Neutrophil (primary cell): ENCODE measurements around the gene FBN2.

Source experiments
- H3K27ac ChIP-seq: fragments of 200-600 bp; sonication (generic); 2 replicates; pipeline ENCODE4 v1.5.1; 2016; ENCODE audit warnings: mild to moderate bottlenecking, moderate library complexity
- H3K27me3 ChIP-seq: fragments of 200-600 bp; sonication (generic); 2 replicates; pipeline ENCODE4 v1.6.0; 2016; ENCODE audit warnings: mild to moderate bottlenecking
- H3K36me3 ChIP-seq: fragments of 200-600 bp; sonication (generic); 2 replicates; pipeline ENCODE4 v1.5.1; 2017
- H3K4me1 ChIP-seq, 2 experiments: fragments of 200-600 bp in 1 of 2; sonication (generic) in 1 of 2; 1 replicate in 1 of 2; 2 replicates in 1 of 2; pipeline versions ENCODE4 v1.5.1 to v1.6.1; 2013 to 2016; ENCODE audit warnings: low read depth in 1 of 2, low read length in 1 of 2, mild to moderate bottlenecking in 1 of 2, moderate library complexity in 1 of 2; ENCODE audit not compliant: control insufficient read depth in 1 of 2, insufficient read depth in 1 of 2
- H3K4me3 ChIP-seq, 2 experiments: fragments of 200-600 bp in 1 of 2; sonication (generic) in 1 of 2; 1 replicate in 1 of 2; 2 replicates in 1 of 2; pipeline ENCODE4 v1.5.1; 2013 to 2016; ENCODE audit warnings: low read depth in 1 of 2, low read length in 1 of 2, mild to moderate bottlenecking in 1 of 2, moderate library complexity in 1 of 2
- H3K9me3 ChIP-seq: fragments of 200-600 bp; sonication (generic); 2 replicates; pipeline ENCODE4 v1.5.1; 2016
- TF ChIP-seq, protein P1 (sequence below): fragments of 200-600 bp; sonication (generic); IDR thresholded peaks from 2 replicates; pipeline ENCODE4 v1.5.1; 2016; ENCODE audit warnings: antibody characterized with exemption

Gene FBN2

DNA sequence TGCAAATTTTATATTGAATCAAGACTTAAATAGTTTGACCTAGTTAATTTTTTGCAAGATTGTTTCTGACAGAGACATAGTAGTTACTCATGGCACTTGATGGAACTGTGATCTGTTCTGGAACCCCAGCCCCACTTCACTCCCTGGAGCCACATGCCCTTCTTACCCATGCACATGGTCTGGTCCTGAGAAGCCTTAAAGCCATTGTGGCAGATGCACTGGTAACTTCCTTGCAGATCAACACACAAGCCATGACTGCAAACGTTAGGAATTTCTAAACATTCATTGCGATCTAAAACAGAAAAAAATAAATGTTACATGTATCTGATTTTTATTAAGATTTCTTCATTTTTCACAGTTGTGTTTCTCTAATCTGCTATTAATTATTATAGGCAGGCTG lies 233.3 kb downstream of the FBN2 start:
- TF ChIP-seq, protein P1, sequence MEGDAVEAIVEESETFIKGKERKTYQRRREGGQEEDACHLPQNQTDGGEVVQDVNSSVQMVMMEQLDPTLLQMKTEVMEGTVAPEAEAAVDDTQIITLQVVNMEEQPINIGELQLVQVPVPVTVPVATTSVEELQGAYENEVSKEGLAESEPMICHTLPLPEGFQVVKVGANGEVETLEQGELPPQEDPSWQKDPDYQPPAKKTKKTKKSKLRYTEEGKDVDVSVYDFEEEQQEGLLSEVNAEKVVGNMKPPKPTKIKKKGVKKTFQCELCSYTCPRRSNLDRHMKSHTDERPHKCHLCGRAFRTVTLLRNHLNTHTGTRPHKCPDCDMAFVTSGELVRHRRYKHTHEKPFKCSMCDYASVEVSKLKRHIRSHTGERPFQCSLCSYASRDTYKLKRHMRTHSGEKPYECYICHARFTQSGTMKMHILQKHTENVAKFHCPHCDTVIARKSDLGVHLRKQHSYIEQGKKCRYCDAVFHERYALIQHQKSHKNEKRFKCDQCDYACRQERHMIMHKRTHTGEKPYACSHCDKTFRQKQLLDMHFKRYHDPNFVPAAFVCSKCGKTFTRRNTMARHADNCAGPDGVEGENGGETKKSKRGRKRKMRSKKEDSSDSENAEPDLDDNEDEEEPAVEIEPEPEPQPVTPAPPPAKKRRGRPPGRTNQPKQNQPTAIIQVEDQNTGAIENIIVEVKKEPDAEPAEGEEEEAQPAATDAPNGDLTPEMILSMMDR: no peak
- Histone ChIP-seq H3K9me3 (no peaks in the 10 kb centered on the region), H3K4me3 (no peak overlapping the region), H3K36me3 (peaks cover 21% of the 10 kb centered on the region), H3K27ac (no peak overlapping the region), H3K4me1 (no peaks in the 10 kb centered on the region), H3K27me3 (no peaks in the 10 kb centered on the region)

DNA sequence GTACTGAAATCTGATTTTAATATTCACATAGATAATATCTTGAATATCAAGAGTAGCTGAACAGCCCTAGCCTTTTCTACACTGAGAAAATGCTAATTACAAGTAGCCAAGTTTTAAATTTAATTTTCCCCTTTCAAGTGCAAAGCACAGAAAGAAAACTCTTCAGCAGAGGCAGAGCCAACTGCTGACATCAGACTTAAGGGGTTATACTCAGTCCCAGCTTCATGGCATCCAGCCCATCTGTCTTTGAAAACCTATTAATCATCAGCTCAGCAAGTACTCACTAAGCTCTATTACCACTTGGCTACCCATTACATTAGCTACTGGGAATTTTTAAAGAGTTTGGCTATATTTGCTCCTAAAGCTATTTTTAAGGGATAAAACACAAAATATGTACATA lies 234.0 kb downstream of the FBN2 start:
- no peaks in the 10 kb centered on the region for H3K9me3 ChIP-seq
- H3K27ac ChIP-seq: no peak overlapping the region
- H3K36me3 ChIP-seq: peaks cover 19% of the 10 kb centered on the region
- H3K4me1 ChIP-seq: no peaks in the 10 kb centered on the region
- H3K4me3 ChIP-seq: no peak overlapping the region
- H3K27me3 ChIP-seq: no peaks in the 10 kb centered on the region
- TF ChIP-seq, protein P1: no peak

DNA sequence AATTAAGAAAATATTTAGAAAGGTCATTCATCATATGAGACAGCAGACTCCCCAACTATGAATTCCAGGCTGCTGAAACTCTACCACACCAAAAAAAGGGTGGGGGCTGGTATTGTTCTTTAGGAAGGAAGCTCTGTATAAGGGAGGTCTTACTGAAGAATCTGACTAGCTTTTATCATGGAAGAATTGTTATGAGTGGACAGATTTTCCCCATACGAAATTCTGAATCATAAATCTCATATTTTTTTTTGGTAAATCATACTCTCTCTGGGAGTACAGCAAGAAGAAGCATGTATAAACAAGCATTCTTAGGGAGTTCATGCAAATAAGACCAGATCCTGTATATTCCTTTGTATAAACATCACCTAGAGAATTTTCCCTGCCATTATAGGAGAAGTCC lies 234.5 kb downstream of the FBN2 start:
- Histone ChIP-seq H3K36me3 (peaks cover 15% of the 10 kb centered on the region), H3K9me3 (no peaks in the 10 kb centered on the region), H3K27me3 (no peaks in the 10 kb centered on the region), H3K4me3 (no peak overlapping the region), H3K27ac (no peak overlapping the region), H3K4me1 (no peaks in the 10 kb centered on the region)
- TF ChIP-seq, protein P1: no peak

DNA sequence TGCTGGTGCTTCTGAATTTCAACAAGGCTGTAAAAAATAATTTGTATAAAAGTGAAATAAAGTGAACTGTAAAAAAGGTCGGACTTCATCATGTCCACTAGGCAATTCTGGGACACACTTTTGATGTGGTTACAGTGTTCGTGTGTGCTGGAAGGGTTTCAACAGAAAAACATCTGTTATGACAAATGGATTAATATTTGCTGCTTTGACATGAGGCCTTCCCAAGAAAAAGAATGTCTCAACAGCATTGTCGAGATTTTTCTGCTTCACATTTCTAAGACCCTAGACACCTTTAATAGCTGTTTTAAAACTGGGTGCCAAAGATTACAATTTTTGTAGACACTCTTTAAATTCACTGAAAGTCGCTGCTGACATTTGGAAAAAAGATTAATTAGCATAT lies 237.9 kb downstream of the FBN2 start:
- TF ChIP-seq, protein P1: no peak
- peaks cover 10% of the 10 kb centered on the region for H3K36me3 ChIP-seq
- no peaks in the 10 kb centered on the region for H3K9me3 ChIP-seq

DNA sequence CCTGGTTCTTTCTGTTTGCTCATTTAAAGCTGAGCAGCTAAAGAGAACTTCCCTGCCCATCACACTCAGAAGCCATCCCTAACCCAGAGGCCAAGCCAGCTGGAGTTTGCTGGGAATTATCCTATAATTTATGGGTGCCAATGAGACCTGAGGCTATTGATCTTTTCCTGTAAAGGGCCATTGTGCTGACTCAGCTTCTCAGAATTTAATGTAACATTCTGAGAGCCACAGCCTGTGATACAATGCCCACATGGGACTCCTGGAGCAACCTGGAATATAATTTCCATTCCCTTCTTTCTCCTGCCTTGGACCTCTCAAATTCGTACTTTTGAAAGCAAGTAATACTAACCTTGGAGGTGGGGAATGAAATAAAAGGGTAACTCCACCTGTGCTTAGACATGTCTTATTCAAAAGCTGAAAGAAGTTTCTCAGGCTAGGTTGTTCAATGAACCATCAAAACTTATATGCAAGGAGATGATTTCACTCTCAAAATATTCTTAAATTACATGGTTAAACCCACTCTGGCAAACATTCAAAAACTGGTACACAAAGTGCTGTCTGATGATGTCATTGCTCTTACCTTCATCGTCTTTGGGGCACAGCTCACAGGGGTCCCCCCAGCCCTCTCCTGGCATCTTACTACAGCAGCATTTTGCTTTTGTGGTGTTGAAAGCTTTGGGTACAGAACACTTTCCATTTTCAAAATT lies 247.7 kb downstream of the FBN2 start:
- TF ChIP-seq, protein P1: no peak
- H3K4me1 ChIP-seq: no peaks in the 10 kb centered on the region
- no peak overlapping the region for H3K4me3 ChIP-seq
- no peak overlapping the region for H3K27ac ChIP-seq
- no peaks in the 10 kb centered on the region for H3K9me3 ChIP-seq
- no peaks in the 10 kb centered on the region for H3K27me3 ChIP-seq
- H3K36me3 ChIP-seq: peaks cover 5% of the 10 kb centered on the region

More for the DNA sequence above, 237.9 kb downstream of the FBN2 start:
- Histone ChIP-seq H3K4me3 (no peak overlapping the region), H3K27me3 (no peaks in the 10 kb centered on the region), H3K4me1 (no peaks in the 10 kb centered on the region), H3K27ac (no peak overlapping the region)
